Measurements from ENCODE around the gene CTU2. TPM values are rescaled to one million over a fixed set of nuclear protein-coding genes. Genes with fewer than 3 reads are reported as not detected.

Gene CTU2
- total and polyA plus RNA-seq, 2 of the 8 experiments (the other 6 are each of a cell fraction or from before 2014, with no cell fraction given), result 32.7 to 42.9 TPM

DNA sequence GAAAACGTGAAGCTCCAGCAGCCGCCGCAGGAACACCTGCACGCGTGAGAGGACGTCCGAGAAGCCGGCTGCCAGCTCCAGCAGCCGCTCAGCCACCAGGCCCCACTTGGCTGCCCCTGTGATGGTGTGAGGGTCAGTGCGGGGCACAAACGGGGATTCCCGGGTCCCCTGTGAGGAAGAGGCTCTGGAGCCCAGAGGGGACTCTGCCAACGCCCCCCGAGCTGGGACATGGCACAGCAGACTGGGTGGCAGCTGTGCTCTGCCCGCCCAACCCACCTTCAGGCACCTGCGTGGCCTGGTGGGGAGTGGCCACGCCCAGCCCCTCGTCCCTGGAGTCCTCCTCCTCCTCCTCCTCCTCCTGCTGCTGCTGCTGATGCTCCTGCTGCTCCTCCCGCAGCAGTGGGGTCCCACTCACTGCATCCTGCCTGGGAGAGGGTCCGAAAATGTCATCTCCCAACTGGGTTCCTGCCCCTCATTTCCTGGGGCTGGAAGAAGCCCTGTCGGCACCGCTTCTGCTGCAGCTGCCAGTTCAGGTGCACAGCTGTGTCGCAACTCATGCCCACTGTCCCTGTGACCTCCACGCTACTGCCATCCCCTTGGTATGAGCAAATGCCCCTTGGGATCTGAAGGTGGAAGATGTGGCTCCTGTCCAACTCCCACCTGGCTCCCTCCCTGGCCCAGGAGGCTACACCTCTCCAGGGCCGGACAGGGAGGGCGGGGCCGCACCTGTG lies 27.5 kb downstream of the CTU2 start (continued):
- no peak for TF ChIP-seq RBBP5 (IDR thresholded peaks at IDR 0.05; ENCODE audit: borderline replicate concordance, low read depth, low read length)
- no peak for TF ChIP-seq FOSL1 (IDR thresholded peaks at IDR 0.05; ENCODE audit: insufficient read depth, low read depth, low read length)
- no peak for TF ChIP-seq EGR1 (IDR thresholded peaks at IDR 0.05; ENCODE audit: borderline replicate concordance, low read depth, low read length)

Data from H1 (cell line).